ENCODE results near the gene IFIT3. TPM values are rescaled to one million over a fixed set of nuclear protein-coding genes. Genes with fewer than 3 reads are reported as not detected.

Gene IFIT3
- total and polyA plus RNA-seq, 12 donors = 8.1 to 88.6 (median 26.7) TPM

DNA sequence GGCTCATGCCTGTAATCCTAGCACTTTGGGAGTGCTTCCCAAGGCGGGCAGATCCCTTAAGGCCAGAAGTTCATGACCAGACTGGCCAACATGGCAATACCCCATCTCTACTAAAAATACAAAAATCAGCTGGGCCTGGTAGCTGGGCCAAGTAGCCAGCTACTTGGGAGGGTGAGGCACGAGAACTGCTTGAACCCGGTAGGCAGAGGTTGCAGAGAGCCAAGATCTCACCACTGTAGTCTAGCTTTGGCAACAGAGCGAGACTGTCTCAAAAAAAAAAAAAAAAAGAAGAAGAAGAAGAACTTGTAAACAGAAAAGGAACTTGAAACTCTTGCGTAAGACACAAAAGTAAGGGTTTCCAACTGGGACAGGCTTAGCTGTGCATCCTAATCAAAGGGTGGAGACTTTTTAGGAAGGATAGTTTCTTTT is 31.6 kb upstream of the IFIT3 start:
- intact Hi-C loops (cut with DNase I) = no loop called here
- Histone ChIP-seq H3K27ac (peak overlapping the region in 3 of 5 donors; percentile 25 to 76 (median 39)), H3K36me3 (replicated peaks in 1 of 2) (no peaks in the 10 kb centered on the region), H3K4me3 (no peak overlapping the region), H3K9me3 (replicated peaks in 1 of 3) (no peaks in the 10 kb centered on the region), H3K4me1 (replicated peaks in 1 of 2) (peaks cover 4 to 35% of the 10 kb centered on the region in 2 donors), H3K27me3 (no peaks in the 10 kb centered on the region)
- no peak for DNase-seq
- TF ChIP-seq POLR2A (IDR thresholded peaks at IDR 0.05) = no peak
- TF ChIP-seq, protein P1, sequence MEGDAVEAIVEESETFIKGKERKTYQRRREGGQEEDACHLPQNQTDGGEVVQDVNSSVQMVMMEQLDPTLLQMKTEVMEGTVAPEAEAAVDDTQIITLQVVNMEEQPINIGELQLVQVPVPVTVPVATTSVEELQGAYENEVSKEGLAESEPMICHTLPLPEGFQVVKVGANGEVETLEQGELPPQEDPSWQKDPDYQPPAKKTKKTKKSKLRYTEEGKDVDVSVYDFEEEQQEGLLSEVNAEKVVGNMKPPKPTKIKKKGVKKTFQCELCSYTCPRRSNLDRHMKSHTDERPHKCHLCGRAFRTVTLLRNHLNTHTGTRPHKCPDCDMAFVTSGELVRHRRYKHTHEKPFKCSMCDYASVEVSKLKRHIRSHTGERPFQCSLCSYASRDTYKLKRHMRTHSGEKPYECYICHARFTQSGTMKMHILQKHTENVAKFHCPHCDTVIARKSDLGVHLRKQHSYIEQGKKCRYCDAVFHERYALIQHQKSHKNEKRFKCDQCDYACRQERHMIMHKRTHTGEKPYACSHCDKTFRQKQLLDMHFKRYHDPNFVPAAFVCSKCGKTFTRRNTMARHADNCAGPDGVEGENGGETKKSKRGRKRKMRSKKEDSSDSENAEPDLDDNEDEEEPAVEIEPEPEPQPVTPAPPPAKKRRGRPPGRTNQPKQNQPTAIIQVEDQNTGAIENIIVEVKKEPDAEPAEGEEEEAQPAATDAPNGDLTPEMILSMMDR (IDR thresholded peaks at IDR 0.05) = no peak
- 65 to 87% (median 73%) methylated on average over 5 of the region's 5 CpGs for WGBS, 4 donors

DNA sequence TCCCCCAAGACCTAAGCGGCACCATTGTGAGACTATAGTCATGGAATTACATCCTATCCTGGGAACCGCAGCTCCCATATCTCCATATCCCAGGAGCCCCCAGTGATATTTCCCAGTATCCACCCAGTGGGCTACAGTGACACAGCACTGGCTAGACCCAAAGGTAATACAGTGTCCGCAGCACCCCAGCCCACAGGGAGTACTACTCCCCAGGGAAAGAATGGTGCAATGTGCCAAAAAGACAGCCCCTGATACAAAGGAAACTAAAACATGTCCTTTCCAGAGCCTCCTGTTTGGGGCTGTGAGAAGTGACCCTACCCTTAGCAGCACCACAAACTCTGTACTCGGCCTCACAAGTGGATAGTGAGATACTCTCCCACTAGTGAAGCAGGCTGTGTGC is 30.4 kb upstream of the IFIT3 start:
- no peaks in the 10 kb centered on the region for H3K36me3 ChIP-seq (replicated peaks in 1 of 2)
- DNase-seq = no peak
- H3K27ac ChIP-seq = peak overlapping the region in 1 of 5 donors; percentile 46
- TF ChIP-seq, protein P1 (IDR thresholded peaks at IDR 0.05) = no peak
- WGBS, 4 donors = 87 to 99% (median 91%) methylated on average over 3 to 4 of the region's 4 CpGs
- peaks cover 10 to 39% of the 10 kb centered on the region in 2 donors for H3K4me1 ChIP-seq (replicated peaks in 1 of 2)
- H3K9me3 ChIP-seq (replicated peaks in 1 of 3) = no peaks in the 10 kb centered on the region
- no peak overlapping the region for H3K4me3 ChIP-seq
- no peaks in the 10 kb centered on the region for H3K27me3 ChIP-seq
- intact Hi-C loops (cut with DNase I) = no loop called here

DNA sequence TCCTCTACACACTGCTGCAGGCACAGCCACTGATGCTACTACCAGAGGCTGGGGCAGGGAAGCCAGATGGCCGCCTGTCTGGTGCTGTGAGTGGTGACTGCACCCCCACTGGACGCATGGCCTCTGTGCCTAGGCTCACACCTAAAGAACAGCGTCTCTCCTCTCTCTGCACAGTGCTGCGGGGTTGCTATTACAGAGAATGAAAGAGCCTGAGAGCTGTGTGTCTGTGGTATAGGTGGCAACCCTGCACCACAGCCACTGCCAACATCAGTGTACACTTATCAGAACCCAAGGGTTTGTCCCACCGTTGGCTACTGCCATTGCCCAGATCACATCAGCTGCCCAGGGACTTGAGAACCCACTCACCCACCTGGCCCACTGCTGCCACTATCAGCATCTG is 30.0 kb upstream of the IFIT3 start:
- H3K4me3 ChIP-seq = no peak overlapping the region
- H3K27me3 ChIP-seq = no peaks in the 10 kb centered on the region
- 89 to 100% (median 98%) methylated on average over 3 to 5 of the region's 5 CpGs for WGBS, 4 donors
- H3K36me3 ChIP-seq (replicated peaks in 1 of 2) = no peaks in the 10 kb centered on the region
- no peak overlapping the region for H3K27ac ChIP-seq
- TF ChIP-seq, protein P1 (IDR thresholded peaks at IDR 0.05) = no peak
- no peak for TF ChIP-seq POLR2A (IDR thresholded peaks at IDR 0.05)
- no peak for DNase-seq
- peaks cover 15 to 43% of the 10 kb centered on the region in 2 donors for H3K4me1 ChIP-seq (replicated peaks in 1 of 2)
- H3K9me3 ChIP-seq (replicated peaks in 1 of 3) = no peaks in the 10 kb centered on the region
- intact Hi-C loops (cut with DNase I) = no loop called here

DNA sequence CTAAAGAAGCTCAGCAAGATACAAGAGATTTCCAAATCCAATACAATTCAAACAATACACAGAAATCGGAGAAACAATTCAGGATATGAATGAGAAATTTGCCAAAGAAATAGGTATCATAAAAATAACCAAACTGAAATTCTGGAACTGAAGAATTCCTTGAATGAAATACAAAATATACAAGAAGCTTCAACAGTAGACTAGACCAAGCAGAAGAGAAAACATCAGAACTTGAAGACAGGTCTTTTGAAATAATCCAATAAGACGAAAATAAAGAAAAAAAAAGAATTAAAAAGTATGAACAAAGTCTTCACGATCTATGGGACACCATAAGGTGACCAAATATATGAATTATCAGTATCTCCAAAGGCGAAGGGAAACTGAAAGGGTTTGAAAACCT is 28.8 kb upstream of the IFIT3 start:
- H3K4me1 ChIP-seq (replicated peaks in 1 of 2) = peaks cover 24 to 55% of the 10 kb centered on the region in 2 donors
- 82 to 95% (median 85%) methylated on average over 4 of the region's 4 CpGs for WGBS, 4 donors
- H3K4me3 ChIP-seq = no peak overlapping the region
- no peaks in the 10 kb centered on the region for H3K9me3 ChIP-seq (replicated peaks in 1 of 3)
- intact Hi-C loops (cut with DNase I) = no loop called here
- H3K27me3 ChIP-seq = no peaks in the 10 kb centered on the region
- DNase-seq = no peak
- TF ChIP-seq POLR2A (IDR thresholded peaks at IDR 0.05) = no peak
- TF ChIP-seq, protein P1 (IDR thresholded peaks at IDR 0.05) = no peak
- no peak overlapping the region for H3K27ac ChIP-seq
- H3K36me3 ChIP-seq (replicated peaks in 1 of 2) = no peaks in the 10 kb centered on the region
